Tongue (tissue), 2 donors: Measurements from ENCODE around the gene SCARB1. TPM values are rescaled to one million over a fixed set of nuclear protein-coding genes. Genes with fewer than 3 reads are reported as not detected.

ENCODE experiments used
- DNase-seq: peaks from one replicate; pipeline ENCODE4 v3.0.0-alpha.2; 2015
- total RNA-seq: library from RNA; depleted of rRNA; stranded (reverse); fragments of >200 nt; gene quantifications from one replicate; pipeline ENCODE4 v1.2.3, GENCODE V29; 2014

Gene SCARB1
- total RNA-seq, 1 donor from 2014 or later, result 16.2 TPM

- DNase-seq, result peak; percentile 98
Observed at GRCh38 chr12:124745891-124746570, 117.6 kb downstream of the SCARB1 start.

- DNase-seq, result no peak
Observed at GRCh38 chr12:124745465-124745890, 118.2 kb downstream of the SCARB1 start.

- no peak for DNase-seq
Observed at GRCh38 chr12:124744659-124745464, 118.8 kb downstream of the SCARB1 start.

DNA sequence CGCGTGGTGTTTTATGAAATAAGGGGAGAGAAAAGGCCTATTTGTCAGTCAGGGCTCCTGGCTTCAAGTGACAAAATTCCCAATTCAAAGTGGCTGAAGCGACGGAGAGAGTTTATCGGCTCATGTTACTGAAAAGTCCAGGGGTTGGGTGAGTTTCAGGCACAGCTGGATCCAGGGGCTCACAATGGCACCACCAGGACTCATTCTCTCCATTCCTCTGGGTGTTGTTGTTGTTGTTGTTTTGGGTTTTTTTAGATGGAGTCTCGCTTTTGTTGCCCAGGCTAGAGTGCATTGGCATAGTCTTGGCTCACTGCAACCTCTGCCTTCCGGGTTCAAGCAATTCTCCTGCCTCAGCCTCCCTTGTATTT is 119.4 kb downstream of the SCARB1 start:
- no peak for DNase-seq

DNA sequence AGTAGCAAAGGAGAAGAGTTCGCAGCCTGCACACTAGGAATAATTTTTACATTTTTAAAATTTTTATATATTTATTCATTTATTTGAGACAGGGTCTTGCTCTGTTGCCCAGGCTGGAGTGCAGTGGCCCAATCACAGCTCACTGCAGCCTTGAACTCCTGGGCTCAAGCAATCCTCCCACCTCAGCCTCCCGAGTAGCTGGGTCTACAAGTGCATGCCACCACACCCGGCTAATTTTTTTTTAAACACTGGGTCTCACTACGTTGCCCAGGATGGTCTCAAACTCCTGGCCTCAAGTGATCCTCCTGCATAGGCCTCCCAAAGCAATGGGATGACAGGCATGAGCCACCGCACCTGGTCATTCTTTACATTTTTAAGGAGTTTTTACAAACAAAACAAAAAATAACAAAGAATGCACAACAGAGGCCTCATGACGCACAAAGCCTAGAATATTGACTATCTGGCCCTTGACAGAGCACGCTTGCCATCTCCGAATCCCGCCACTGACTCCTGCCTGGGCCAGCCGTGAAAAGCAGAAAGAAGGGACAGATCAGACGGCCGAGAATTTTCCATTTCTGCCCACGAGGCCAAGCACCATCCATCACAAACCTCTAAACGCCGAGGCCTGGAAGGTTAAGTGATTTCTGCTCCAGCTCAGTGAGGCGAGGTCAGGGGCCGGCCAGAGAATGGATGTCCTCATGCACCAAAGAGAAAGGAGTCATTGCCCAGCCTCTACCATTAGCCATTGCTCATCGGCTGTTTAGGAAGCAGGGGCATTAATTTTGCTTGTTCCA is 120.0 kb downstream of the SCARB1 start:
- DNase-seq, result no peak

DNA sequence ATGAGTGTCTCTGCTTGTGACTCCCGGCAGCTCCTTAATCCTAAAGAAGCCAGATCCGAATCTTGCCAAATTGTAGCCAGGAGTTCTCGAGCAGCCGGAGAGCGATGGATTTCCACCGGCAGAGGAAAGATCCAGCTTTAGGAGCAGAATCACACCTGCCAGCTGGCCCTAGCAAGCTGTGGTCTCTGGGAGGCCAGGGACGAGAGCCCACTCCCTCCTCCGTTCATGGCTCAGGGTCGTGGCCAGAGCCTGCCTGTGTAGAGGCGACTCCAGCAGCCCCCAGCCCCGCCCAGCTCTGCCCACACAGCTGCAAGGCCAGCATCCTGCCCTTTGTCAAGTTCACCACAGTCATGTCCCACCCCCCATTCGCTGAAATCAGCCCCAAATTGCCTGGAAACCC is 121.0 kb downstream of the SCARB1 start:
- DNase-seq, result peak; percentile 62

DNA sequence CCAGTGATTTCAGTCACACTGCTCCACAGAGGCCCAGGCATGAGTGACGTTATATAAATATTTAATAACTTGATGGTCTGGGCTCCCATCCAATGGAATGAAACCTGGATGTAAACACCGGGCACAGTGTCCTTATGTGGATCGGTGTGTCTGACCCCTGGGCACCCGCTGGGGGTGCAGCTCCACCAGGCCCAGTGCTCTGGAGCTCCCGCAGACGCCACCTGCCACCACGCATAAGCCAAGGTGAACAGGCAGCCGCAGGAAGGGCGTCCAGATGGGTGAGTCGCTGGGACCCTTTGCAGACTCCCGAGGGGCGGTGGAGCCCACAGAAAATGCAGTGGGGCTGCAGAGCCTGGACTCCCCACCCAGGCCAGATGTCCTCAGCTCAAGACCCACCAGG is 121.6 kb downstream of the SCARB1 start:
- no peak for DNase-seq

- no peak for DNase-seq
Observed at GRCh38 chr12:124741211-124741610, 122.5 kb downstream of the SCARB1 start.

GRCh38 chr12:124740691-124741137 is 123.0 kb downstream of the SCARB1 start:
- peak; percentile 73 for DNase-seq

DNA sequence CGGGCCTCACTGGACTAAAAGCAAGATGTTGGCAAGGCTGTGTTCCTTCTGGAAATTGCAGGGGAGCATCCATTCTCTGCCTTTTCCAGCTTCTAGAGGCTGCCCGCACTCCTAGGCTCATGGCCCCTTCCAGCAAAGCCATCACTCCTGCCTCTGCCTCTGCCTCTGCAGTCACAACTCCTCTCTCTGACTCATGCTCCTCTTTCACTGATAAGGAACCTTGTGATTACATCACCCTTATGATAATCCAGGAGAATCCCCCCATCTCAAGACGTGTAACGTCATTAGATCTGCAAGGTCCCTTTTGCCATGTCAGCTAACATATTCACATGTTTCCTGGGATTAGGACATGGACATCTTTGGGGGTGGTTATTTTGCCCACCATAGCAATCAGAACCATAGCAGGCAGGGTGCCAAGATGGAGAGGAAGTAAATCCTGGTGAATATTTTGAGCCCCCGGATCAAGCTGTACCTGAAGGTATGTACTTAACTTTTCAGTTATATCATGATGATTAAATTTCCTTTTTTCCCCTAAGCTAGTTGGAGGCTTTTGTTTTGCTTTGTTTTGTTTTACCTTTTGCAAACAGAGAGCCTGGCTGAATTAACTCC is 123.6 kb downstream of the SCARB1 start:
- DNase-seq, result no peak

DNA sequence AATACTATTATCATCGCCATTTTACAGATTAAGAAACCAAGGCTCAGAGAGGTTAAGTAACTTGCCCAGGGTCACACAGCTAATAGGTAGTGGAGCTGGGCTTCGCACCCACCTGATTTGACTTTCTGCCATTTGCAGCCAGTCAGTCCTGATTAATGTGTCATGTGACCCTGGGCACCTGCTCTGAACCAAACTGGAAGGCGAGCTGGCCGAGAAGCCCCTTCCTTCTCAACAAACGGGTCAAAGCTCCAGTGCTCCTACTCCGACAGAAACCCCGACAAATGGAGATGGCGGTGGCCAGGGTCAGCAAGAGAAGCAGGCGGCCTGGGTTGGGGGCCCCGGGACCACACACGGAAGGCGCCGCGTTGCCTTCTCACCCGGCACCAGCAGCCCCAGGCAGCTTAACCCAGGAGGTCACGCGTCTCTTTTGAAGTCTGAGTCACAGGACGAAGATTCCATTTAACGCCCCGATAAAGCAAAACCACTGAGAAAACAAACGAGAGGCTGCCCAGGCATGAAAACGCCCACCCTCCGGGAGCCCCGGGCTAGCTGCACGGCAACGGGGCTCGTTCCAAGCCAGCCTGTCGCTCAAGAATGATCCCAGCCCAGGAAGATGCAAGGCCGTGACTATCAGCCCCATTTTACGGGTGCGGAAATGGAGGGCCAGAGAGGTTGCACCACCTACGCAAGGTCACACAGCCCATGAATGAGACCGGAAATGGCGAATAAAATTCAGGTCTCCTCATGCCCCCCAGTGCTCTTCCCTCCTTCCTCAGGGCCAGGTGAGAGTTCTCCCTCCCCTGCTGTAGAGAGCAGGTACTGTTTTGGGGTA is 124.8 kb downstream of the SCARB1 start:
- no peak for DNase-seq

DNA sequence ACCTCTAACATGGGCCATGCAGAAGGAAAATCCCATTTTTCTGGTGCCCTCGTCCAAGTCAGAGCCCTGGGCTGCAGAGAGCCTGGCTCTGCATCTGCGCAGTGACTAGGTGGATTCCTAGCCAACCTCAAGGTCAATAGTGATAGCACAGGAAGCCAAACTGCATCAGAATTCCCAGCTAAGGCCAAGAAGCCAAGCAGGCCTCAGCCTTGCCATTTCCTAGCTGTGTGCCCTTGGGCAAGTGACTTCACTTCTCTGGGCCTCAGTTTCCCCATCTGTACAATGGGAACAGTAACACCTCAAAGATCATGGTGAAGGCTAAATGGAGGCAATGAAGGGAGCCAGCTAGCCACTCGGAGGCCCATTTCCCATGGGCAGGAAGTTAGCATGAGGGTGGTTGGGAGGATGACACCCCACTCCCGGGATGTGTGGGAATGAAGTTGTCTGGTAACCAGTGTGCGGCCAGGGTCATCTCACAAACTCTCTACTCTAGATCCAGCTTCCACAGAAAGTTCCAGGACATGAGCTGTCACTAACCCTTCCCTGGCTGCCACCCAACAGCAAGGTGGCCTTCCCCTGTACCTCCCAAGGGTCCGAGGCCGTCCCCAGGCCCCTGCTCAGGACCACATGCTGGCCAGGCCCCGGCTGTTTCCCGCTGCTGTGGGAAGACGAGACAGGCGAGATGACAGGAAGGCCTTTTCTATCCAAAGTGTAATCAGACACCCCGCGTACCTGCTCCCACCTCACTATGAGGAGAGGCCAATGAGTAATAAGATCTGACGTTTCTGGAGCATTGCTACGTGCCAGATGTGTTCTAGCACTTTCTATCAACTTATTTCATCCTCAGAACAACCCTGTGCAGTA is 125.7 kb downstream of the SCARB1 start:
- DNase-seq, result no peak

- DNase-seq, result no peak
Observed at GRCh38 chr12:124737040-124737419, 126.6 kb downstream of the SCARB1 start.

DNA sequence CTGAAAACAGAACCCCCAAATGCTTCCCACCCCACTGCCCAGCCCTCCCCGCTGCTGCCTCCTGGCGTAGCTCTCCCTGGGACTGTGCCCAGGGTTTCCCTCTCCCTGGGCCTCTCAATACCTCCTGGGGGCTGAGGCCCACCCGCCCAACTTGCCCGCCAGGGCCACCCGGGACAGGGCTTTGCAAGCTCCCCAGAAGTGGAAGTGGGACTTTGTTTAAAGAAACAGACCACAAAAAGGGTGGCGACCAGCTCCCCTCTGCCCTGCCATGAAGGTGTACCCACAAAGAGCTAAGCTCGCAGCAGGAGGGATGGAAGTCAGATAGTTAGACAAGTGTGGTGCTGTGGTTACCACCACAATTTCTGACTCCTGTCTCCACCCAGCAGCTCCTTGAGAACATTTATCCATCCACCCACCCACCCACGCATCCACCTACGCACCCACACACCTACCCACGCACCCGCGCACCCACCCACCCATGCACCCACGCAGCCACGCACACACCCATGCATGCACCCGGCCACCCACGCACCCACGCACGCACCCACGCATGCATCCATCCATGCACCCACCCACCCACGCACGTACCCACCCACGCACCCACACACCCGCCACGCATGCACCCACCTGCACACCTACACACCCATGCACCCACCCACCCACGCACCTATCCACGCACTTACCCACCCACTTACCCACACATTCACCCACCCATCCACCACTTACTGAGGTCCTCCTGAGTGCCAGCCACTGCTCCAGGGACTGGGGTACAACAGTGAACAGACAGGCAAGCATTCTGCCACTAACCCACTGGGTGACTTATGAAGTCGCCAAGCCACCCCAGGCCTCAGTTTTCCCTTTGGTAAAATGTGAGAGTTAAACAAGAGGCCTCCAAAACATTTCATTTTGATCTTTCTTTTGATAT is 127.3 kb downstream of the SCARB1 start:
- DNase-seq, result no peak

DNA sequence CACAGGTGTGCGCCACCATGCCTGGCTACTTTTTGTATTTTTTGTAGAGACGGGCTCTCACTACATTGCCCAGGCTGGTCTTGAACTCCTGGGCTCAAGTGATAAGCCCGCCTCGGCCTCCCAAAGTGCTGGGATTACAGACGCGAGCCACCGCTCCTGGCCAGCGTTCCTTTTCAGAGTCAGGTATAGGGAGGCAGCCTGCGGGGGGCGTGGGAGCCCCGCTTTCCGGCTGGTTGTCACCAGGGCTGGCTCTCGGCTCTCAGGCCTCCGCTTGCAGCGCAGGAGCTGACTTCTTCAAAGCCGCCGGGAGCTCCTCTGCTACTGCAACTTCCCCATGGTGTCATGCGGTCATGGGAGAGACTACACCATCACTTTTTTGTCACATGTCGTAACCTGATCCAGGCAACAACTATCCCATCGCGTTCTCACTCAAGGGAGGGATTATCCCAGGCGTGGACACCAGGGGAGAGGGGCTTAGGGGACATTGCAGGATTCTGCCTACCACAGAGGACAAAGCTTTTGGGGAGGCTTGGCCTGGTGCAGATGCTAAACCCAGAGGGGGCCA is 129.4 kb downstream of the SCARB1 start:
- DNase-seq, result peak; percentile 62

DNA sequence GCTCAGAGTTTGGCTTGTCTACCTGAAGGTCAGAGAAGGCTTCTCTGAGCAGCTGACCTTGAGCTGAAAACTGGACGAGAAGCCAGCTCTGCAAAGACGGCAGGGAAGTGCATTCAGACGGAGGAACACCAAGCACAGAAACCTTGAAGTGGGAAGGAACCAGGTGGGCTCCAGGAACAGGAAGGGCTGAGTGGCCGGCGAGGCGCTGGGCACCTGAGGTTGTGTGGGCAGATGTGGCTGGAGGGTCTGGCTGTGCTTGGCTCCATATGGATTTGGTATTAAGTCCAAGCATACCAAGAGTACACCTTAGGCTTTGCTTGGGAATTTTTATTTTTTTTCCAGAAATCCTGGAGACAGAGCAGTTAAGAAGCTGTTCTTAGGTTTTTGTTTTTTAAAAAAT is 130.6 kb downstream of the SCARB1 start:
- DNase-seq, result no peak

- DNase-seq, result no peak
Observed at GRCh38 chr12:124732275-124733075, 131.2 kb downstream of the SCARB1 start.

- no peak for DNase-seq
Observed at GRCh38 chr12:124731869-124732268, 131.8 kb downstream of the SCARB1 start.
